Vagina (tissue), 2 donors: ENCODE measurements around the gene KHDC3L.
"Not testable (repeated sequence)": the region's sequence is repeated elsewhere in the genome, so short reads cannot be mapped to it uniquely, and the experiment has no call there.

Source experiments
- CTCF ChIP-seq, 3 experiments: fragments of 450-650 bp in 2 of 3; fragments of 200-600 bp in 1 of 3; sonication (generic) in 1 of 3; IDR thresholded peaks; one replicate each; pipeline ENCODE4 v1.5.1; 2017 to 2019; ENCODE audit warnings: antibody characterized with exemption in 3 of 3, mild to moderate bottlenecking in 2 of 3, moderate library complexity in 2 of 3
- POLR2A ChIP-seq, 2 donors: fragments of 450-650 bp; IDR thresholded peaks; one replicate each; pipeline ENCODE4 v1.6.1; 2017; ENCODE audit warnings: antibody characterized with exemption in 2 of 2, mild to moderate bottlenecking in 2 of 2, moderate library complexity in 2 of 2
- POLR2AphosphoS5 ChIP-seq, 2 donors: sonication (generic); formaldehyde crosslinking; IDR thresholded peaks; one replicate each; pipeline ENCODE4 v1.9.0; 2017; ENCODE audit warnings: antibody characterized with exemption in 2 of 2, mild to moderate bottlenecking in 2 of 2, low read depth in 1 of 2; ENCODE audit not compliant: insufficient read depth in 1 of 2

GRCh38 chr6:73392188-73392587 lies 29.7 kb downstream of the KHDC3L start:
- not testable (repeated sequence) for TF ChIP-seq POLR2AphosphoS5 (IDR thresholded peaks at IDR 0.05; ENCODE audit: insufficient read depth in 1 of 2, low read depth in 1 of 2); CTCF (IDR thresholded peaks at IDR 0.05); POLR2A (IDR thresholded peaks at IDR 0.05)
